GM23338 (cell line): Measurements from ENCODE around the gene PFKFB3.

Experiments
- CREB1 ChIP-seq: fragments of 250-450 bp; sonication (Bioruptor Pico); IDR thresholded peaks from 2 replicates; pipeline ENCODE4 v1.5.0; 2020; ENCODE audit warnings: low read depth, mild to moderate bottlenecking, moderate library complexity
- CTCF ChIP-seq, 2 experiments: fragments of 200-600 bp in 1 of 2; sonication (generic) in 1 of 2; conservative IDR thresholded peaks; 2 replicates each; pipeline versions ENCODE4 v1.5.1 to v1.6.1; 2016 to 2017; ENCODE audit warnings: antibody characterized with exemption in 2 of 2, low read depth in 2 of 2, mild to moderate bottlenecking in 2 of 2, moderate library complexity in 1 of 2
- ETS1 ChIP-seq: IDR thresholded peaks from 2 replicates; pipeline ENCODE4 v1.6.1; 2016; ENCODE audit warnings: antibody characterized with exemption
- EZH2 ChIP-seq: fragments of 200-600 bp; sonication (generic); IDR thresholded peaks from one replicate; pipeline ENCODE4 v1.8.0; 2017; ENCODE audit warnings: antibody characterized with exemption, mild to moderate bottlenecking, low read depth; ENCODE audit not compliant: unreplicated experiment
- EZH2phosphoT487 ChIP-seq: fragments of 200-600 bp; sonication (generic); IDR thresholded peaks from one replicate; pipeline ENCODE4 v1.8.1; 2018; ENCODE audit warnings: antibody characterized with exemption; ENCODE audit not compliant: unreplicated experiment
- JUNB ChIP-seq: IDR thresholded peaks from one replicate; pipeline ENCODE4 v1.6.1; 2016; ENCODE audit warnings: antibody characterized with exemption; ENCODE audit not compliant: unreplicated experiment
- NANOG ChIP-seq: IDR thresholded peaks from 2 replicates; pipeline ENCODE4 v1.6.1; 2016; ENCODE audit warnings: antibody characterized with exemption, borderline replicate concordance
- POLR2AphosphoS5 ChIP-seq: IDR thresholded peaks from 2 replicates; pipeline ENCODE4 v1.6.1; 2016; ENCODE audit warnings: antibody characterized with exemption, low read depth
- REST ChIP-seq: IDR thresholded peaks from one replicate; pipeline ENCODE4 v1.6.1; 2018; ENCODE audit warnings: antibody characterized with exemption; ENCODE audit not compliant: unreplicated experiment
- STAT1 ChIP-seq: IDR thresholded peaks from one replicate; pipeline ENCODE4 v1.6.1; 2016; ENCODE audit warnings: antibody characterized with exemption; ENCODE audit not compliant: unreplicated experiment
- ZNF114 ChIP-seq: fragments of 250-450 bp; sonication (Bioruptor Pico); IDR thresholded peaks from 2 replicates; pipeline ENCODE4 v1.5.0; 2020; ENCODE audit warnings: mild to moderate bottlenecking, moderate library complexity
- ZNF331 ChIP-seq: fragments of 250-450 bp; sonication (Bioruptor Pico); IDR thresholded peaks from 2 replicates; pipeline ENCODE4 v1.5.0; 2020; ENCODE audit warnings: low read depth, mild to moderate bottlenecking, moderate library complexity
- ZNF462 ChIP-seq: fragments of 250-450 bp; sonication (Bioruptor Pico); IDR thresholded peaks from 2 replicates; pipeline ENCODE4 v1.5.0; 2020; ENCODE audit warnings: mild to moderate bottlenecking, moderate library complexity

- TF ChIP-seq EZH2 (no peak), CTCF (conservative IDR thresholded peaks at IDR 0.05; ENCODE audit: low read depth in 2 of 2) (no peak), REST (no peak), ZNF114 (CRISPR knock-in tag) (no peak), POLR2AphosphoS5 (0 out of 2 replicates have a peak, but pooled peaks have one; percentile 10), CREB1 (CRISPR knock-in tag) (no peak), EZH2phosphoT487 (no peak), JUNB (no peak), ETS1 (no peak), NANOG (no peak), ZNF462 (no peak), ZNF331 (CRISPR knock-in tag) (no peak), STAT1 (no peak)
Observed at GRCh38 chr10:6177880-6178281, 24.9 kb upstream of the PFKFB3 start.
